NCI-H2196 (cell line): ENCODE data around the gene ANKRD29.

ENCODE experiments used
- DNase-seq: peaks from one replicate; lab custom pipeline; 2025; ENCODE audit not compliant: unreplicated experiment; lab: John Stamatoyannopoulos, UW

The ANKRD29 gene

GRCh38 chr18:23662309-23663263, at the start of gene ANKRD29:
TSS of gene ANKRD29 (minus strand) at chr18:23662911. CDS start at chr18:23662730, 181 bp downstream.
- peak; percentile 7 for DNase-seq

GRCh38 chr18:23712445-23712844, 49.7 kb upstream of the ANKRD29 start:
- DNase-seq = no peak

- no peak for DNase-seq
Observed at GRCh38 chr18:23711426-23711825, 48.7 kb upstream of the ANKRD29 start.

- DNase-seq = no peak
Observed at GRCh38 chr18:23710946-23711345, 48.2 kb upstream of the ANKRD29 start.

- DNase-seq = no peak
Observed at GRCh38 chr18:23710068-23710527, 47.4 kb upstream of the ANKRD29 start.

GRCh38 chr18:23706971-23707640, 44.4 kb upstream of the ANKRD29 start:
- no peak for DNase-seq

GRCh38 chr18:23704806-23705205, 42.1 kb upstream of the ANKRD29 start:
- DNase-seq = no peak

GRCh38 chr18:23703987-23704384, 41.3 kb upstream of the ANKRD29 start:
- no peak for DNase-seq

GRCh38 chr18:23703057-23703986, 40.6 kb upstream of the ANKRD29 start:
- DNase-seq = peak; percentile 38

- no peak for DNase-seq
Observed at GRCh38 chr18:23702606-23703005, 39.9 kb upstream of the ANKRD29 start.

GRCh38 chr18:23701544-23702064, 38.9 kb upstream of the ANKRD29 start:
- DNase-seq = no peak

GRCh38 chr18:23701017-23701416, 38.3 kb upstream of the ANKRD29 start:
- no peak for DNase-seq

GRCh38 chr18:23694637-23695430, 32.1 kb upstream of the ANKRD29 start:
- no peak for DNase-seq

GRCh38 chr18:23693846-23694245, 31.1 kb upstream of the ANKRD29 start:
- DNase-seq = no peak

- DNase-seq = no peak
Observed at GRCh38 chr18:23690505-23691068, 27.9 kb upstream of the ANKRD29 start.

GRCh38 chr18:23689616-23690504, 27.1 kb upstream of the ANKRD29 start:
- no peak for DNase-seq

GRCh38 chr18:23689031-23689615, 26.4 kb upstream of the ANKRD29 start, which contains the start of gene LAMA3:
TSS of gene LAMA3 (plus strand) at chr18:23689453. CDS start at chr18:23689684, 231 bp downstream.
- DNase-seq = peak; percentile 31

- no peak for DNase-seq
Observed at GRCh38 chr18:23688528-23688927, 25.8 kb upstream of the ANKRD29 start.
